Spleen (tissue), 11 donors: ENCODE measurements around the gene TENM3. TPM values are rescaled to one million over a fixed set of nuclear protein-coding genes. Genes with fewer than 3 reads are reported as not detected.

ENCODE experiments used
- DNase-seq: peaks from one replicate; pipeline ENCODE4 v3.0.0-alpha.2; 2020
- H3K27ac ChIP-seq, 8 donors: fragments of 200-600 bp; sonication (generic) in 7 of 8; 1 replicate in 4 of 8; 2 replicates in 4 of 8; pipeline versions ENCODE4 v1.5.0 to v1.8.0; 2016 to 2021; ENCODE audit warnings: inconsistent platforms in 4 of 8, mild to moderate bottlenecking in 4 of 8, moderate library complexity in 1 of 8
- H3K27me3 ChIP-seq, 7 donors: fragments of 200-600 bp; sonication (generic) in 6 of 7; replicated peaks in 1 of 7; 1 replicate in 4 of 7; 2 replicates in 3 of 7; pipeline versions ENCODE4 v1.5.0 to v1.8.0; 2016 to 2021; ENCODE audit warnings: inconsistent platforms in 3 of 7, mild to moderate bottlenecking in 1 of 7
- H3K36me3 ChIP-seq, 6 donors: fragments of 200-600 bp; sonication (generic) in 5 of 6; 1 replicate in 4 of 6; 2 replicates in 2 of 6; pipeline versions ENCODE4 v1.5.0 to v1.8.0; 2016 to 2021; ENCODE audit warnings: inconsistent platforms in 2 of 6
- H3K4me1 ChIP-seq, 6 donors: fragments of 200-600 bp; sonication (generic) in 5 of 6; 1 replicate in 3 of 6; 2 replicates in 3 of 6; pipeline versions ENCODE4 v1.5.0 to v1.8.0; 2016 to 2021; ENCODE audit warnings: inconsistent platforms in 3 of 6
- H3K4me3 ChIP-seq, 8 donors: fragments of 200-600 bp; sonication (generic) in 7 of 8; 1 replicate in 4 of 8; 2 replicates in 4 of 8; pipeline versions ENCODE4 v1.5.0 to v1.8.0; 2016 to 2021; ENCODE audit warnings: inconsistent platforms in 4 of 8, mild to moderate bottlenecking in 4 of 8, moderate library complexity in 2 of 8
- H3K9me3 ChIP-seq, 8 donors: fragments of 200-600 bp; sonication (generic) in 7 of 8; 1 replicate in 4 of 8; 2 replicates in 4 of 8; pipeline versions ENCODE4 v1.5.0 to v1.8.0; 2016 to 2021; ENCODE audit warnings: inconsistent platforms in 4 of 8
- CTCF ChIP-seq, 11 experiments: fragments of 200-600 bp in 7 of 11; fragments of 450-650 bp in 4 of 11; sonication (generic) in 4 of 11; IDR thresholded peaks in 8 of 11; conservative IDR thresholded peaks in 3 of 11; 1 replicate in 7 of 11; 2 replicates in 4 of 11; pipeline versions ENCODE4 v1.4.0 to v1.8.0; 2016 to 2021; ENCODE audit warnings: antibody characterized with exemption in 11 of 11, inconsistent platforms in 4 of 11, mild to moderate bottlenecking in 1 of 11
- POLR2A ChIP-seq, 3 donors: fragments of 450-650 bp; IDR thresholded peaks; one replicate each; pipeline ENCODE4 v1.5.1; 2017; ENCODE audit warnings: antibody characterized with exemption in 3 of 3, mild to moderate bottlenecking in 1 of 3
- POLR2AphosphoS5 ChIP-seq, 3 donors: sonication (generic); formaldehyde crosslinking; IDR thresholded peaks; one replicate each; pipeline ENCODE4 v1.5.1; 2017; ENCODE audit warnings: antibody characterized with exemption in 3 of 3
- WGBS, 5 donors: extraction: QIAGEN DNeasy Blood & Tissue Kit in 3 of 5; methylation state at CpG; one replicate each; pipeline versions ENCODE4 v1.1.5 to v1.1.7; 2013 to 2018; 5-methylcytosine and 5-hydroxymethylcytosine counted together
- intact Hi-C: fragments of 100-400 bp; cut with DNase I; formaldehyde crosslinking; loops from one replicate; pipeline ENCODE4 v1.15.0; 2023; ENCODE audit warnings: low total_unique reads
- polyA plus RNA-seq, 3 donors: library from polyadenylated mRNA; stranded (reverse); fragments of 200-250 nt; gene quantifications; one replicate each; pipeline ENCODE4 v1.2.1, GENCODE V29; 2013
- total RNA-seq, 7 donors: library from RNA; depleted of rRNA in 3 of 7; stranded (reverse); fragments of >200 nt in 3 of 7; fragmentation: NEBNext Ultra II Directional in 4 of 7; extraction: Animal tissue kit (Norgen Biotek cat#: 25700) in 4 of 7; gene quantifications; one replicate each; pipeline versions ENCODE4 v1.1.0 to v1.2.1, GENCODE V29; 2016 to 2021
- donor health status: healthy with polysubstance abuse.
- donor health status: DM: no; HTN: no; CAD: no; lungs with moderate emphysema.
- donor health status: DM: no; HTN: no; CAD: no.
- donor health status: Bipolar disorder and iron deficiency.
- donor health status: healthy.
- donor health status: DM: no; HTN: no; CAD: no.
- donor health status: DM: yes; HTN: yes; CAD: no.

Gene TENM3
- total and polyA plus RNA-seq, 10 donors: 0.37 to 45.6 (median 17.7) TPM

GRCh38 chr4:182627996-182628395 lies 384.8 kb downstream of the TENM3 start:
- WGBS, 5 donors: 89 to 93% (median 91%) methylated on average over 6 of the region's 6 CpGs
- Histone ChIP-seq H3K27ac (no peak overlapping the region), H3K36me3 (no peaks in the 10 kb centered on the region), H3K4me1 (no peaks in the 10 kb centered on the region), H3K27me3 (peaks cover 0 to 2% (median 0%) of the 10 kb centered on the region in 7 donors), H3K9me3 (no peaks in the 10 kb centered on the region), H3K4me3 (no peak overlapping the region)
- no peak for TF ChIP-seq POLR2A (IDR thresholded peaks at IDR 0.05)
- no peak for TF ChIP-seq CTCF (IDR thresholded peaks at IDR 0.05 in 8 of 11, conservative IDR thresholded peaks at IDR 0.05 in 3 of 11)
- no peak for TF ChIP-seq POLR2AphosphoS5 (IDR thresholded peaks at IDR 0.05)
- no peak for DNase-seq
- intact Hi-C loops: no loop called here

GRCh38 chr4:182628544-182628943 lies 385.3 kb downstream of the TENM3 start:
- intact Hi-C loops: no loop called here
- no peaks in the 10 kb centered on the region for H3K4me1 ChIP-seq
- WGBS, 5 donors: 78 to 88% (median 84%) methylated on average over 6 of the region's 6 CpGs
- no peak overlapping the region for H3K27ac ChIP-seq
- H3K4me3 ChIP-seq: no peak overlapping the region
- no peaks in the 10 kb centered on the region for H3K9me3 ChIP-seq
- no peaks in the 10 kb centered on the region for H3K36me3 ChIP-seq
- TF ChIP-seq CTCF (IDR thresholded peaks at IDR 0.05 in 8 of 11, conservative IDR thresholded peaks at IDR 0.05 in 3 of 11) (no peak), POLR2A (IDR thresholded peaks at IDR 0.05) (no peak), POLR2AphosphoS5 (IDR thresholded peaks at IDR 0.05) (no peak)
- DNase-seq: no peak
- peaks cover 0 to 8% (median 0%) of the 10 kb centered on the region in 7 donors for H3K27me3 ChIP-seq

- Histone ChIP-seq H3K4me1 (no peaks in the 10 kb centered on the region), H3K27me3 (peaks cover 0 to 12% (median 0%) of the 10 kb centered on the region in 7 donors), H3K9me3 (no peaks in the 10 kb centered on the region), H3K36me3 (no peaks in the 10 kb centered on the region), H3K27ac (no peak overlapping the region), H3K4me3 (no peak overlapping the region)
- intact Hi-C loops: no loop called here
- no peak for DNase-seq
- TF ChIP-seq CTCF (IDR thresholded peaks at IDR 0.05 in 8 of 11, conservative IDR thresholded peaks at IDR 0.05 in 3 of 11) (no peak), POLR2AphosphoS5 (IDR thresholded peaks at IDR 0.05) (no peak), POLR2A (IDR thresholded peaks at IDR 0.05) (no peak)
- 81 to 93% (median 87%) methylated on average over 3 of the region's 3 CpGs for WGBS, 5 donors
These were observed 385.9 kb downstream of the TENM3 start for GRCh38 chr4:182629096-182629495.

GRCh38 chr4:182640491-182640890 lies 397.3 kb downstream of the TENM3 start:
- intact Hi-C loops: no loop called here
- H3K9me3 ChIP-seq: peaks cover 0 to 6% (median 3%) of the 10 kb centered on the region in 8 donors
- DNase-seq: no peak
- no peaks in the 10 kb centered on the region for H3K4me1 ChIP-seq
- H3K27ac ChIP-seq: no peak overlapping the region
- TF ChIP-seq POLR2AphosphoS5 (IDR thresholded peaks at IDR 0.05): no peak
- TF ChIP-seq CTCF (IDR thresholded peaks at IDR 0.05 in 8 of 11, conservative IDR thresholded peaks at IDR 0.05 in 3 of 11): no peak
- TF ChIP-seq POLR2A (IDR thresholded peaks at IDR 0.05): no peak
- H3K36me3 ChIP-seq: no peaks in the 10 kb centered on the region
- H3K4me3 ChIP-seq: no peak overlapping the region
- WGBS, 5 donors: 75 to 86% (median 79%) methylated on average over 3 of the region's 3 CpGs
- H3K27me3 ChIP-seq: peaks cover 0 to 7% (median 0%) of the 10 kb centered on the region in 7 donors
